ENCODE data around the gene CLSTN2. TPM values are rescaled to one million over a fixed set of nuclear protein-coding genes. Genes with fewer than 3 reads are reported as not detected.

The CLSTN2 gene
- polyA plus RNA-seq, 12 donors = 2.5 to 5.7 (median 3.4) TPM; not detected in 1

DNA sequence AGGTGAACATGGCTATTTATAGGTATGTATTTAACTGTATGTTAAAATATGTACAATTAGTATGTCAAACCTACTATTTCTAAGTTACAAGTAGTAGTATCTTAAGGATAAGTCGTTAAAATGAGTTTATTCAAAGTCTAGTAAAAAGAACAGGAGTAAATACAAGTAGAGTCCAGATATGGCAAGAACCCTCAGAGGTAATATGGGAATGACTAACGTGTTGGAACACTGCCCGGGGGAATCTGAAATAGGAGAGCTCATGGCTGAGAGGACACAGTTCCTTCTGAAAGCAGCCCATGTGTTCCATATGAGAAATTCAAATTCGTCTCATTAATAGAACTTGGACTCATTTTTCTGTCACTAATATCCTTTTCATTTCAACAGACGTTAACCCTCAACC lies 158.8 kb downstream of the CLSTN2 start:
- peak; percentile 87 for DNase-seq

DNA sequence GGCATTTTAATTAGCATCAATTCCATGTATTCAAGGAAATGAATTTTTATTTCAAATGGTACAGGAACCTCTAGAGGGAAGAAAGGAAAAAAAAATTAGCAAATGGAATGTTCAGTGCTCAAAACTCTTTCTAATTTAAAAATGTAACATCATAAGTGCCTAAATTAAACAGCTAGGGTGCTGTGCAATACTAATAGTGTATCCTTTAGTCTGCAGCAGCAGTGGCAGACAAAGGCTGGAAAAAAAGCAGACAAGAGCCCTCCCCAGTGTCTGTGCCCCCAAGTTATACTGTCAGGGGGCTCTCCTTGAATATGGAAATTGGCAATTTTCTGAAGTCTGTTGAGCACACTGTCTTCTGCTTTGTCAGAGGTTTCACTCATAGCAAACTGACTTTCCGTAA lies 159.5 kb downstream of the CLSTN2 start:
- no peak for DNase-seq

DNA sequence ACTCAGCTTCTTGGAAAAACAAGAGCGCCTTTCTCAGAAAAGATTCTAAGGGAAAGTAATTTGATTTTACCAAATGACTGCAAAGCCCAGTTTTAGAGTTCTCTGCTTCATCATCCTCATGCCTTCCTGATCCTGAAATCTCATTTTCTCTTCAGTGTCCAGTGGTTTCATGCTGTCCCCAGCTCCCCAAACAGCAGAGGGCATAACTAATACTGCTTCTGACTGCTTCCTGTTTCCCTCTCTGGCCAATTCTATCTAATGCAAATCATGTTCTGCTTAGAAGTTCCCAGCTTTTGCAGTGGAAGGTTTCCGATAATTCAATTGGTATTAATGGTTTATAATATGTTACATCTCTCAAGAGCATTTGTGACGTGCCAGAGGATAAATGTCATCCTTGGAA lies 161.1 kb downstream of the CLSTN2 start:
- no peak for DNase-seq

DNA sequence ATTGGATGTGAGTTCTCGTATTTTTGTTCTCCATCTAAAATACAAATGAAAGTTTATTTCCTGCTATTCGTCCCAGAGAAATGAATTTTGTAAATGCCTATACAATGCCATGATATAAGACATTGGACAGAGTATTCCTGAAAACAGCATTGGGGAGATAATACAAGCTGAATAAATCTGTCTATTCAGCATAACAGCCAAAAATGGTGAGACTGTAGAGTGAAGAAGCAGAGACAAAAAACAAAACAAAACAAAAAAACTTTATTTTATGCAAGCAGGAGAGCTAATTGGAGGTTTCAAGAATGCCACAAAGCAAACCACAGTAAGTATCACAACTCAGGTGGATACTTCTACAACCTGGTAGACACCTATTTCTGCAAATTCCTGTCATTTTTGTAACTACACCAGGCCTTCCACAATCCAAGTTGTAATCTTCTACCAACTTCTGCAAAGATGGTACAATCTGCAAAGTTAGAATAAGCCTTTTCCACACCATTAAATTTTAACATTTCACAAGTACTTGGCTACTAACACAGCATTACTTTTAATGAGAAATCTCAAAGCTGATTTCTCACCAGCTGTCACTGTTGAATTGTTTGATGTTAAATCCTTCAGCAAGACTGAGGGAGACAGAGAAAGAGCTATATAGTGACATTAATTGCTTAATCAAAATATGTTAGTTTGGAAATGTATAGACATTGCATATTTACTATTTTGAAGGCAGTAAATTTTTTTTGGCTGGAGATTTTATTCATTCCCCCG lies 163.1 kb downstream of the CLSTN2 start:
- DNase-seq = no peak

DNA sequence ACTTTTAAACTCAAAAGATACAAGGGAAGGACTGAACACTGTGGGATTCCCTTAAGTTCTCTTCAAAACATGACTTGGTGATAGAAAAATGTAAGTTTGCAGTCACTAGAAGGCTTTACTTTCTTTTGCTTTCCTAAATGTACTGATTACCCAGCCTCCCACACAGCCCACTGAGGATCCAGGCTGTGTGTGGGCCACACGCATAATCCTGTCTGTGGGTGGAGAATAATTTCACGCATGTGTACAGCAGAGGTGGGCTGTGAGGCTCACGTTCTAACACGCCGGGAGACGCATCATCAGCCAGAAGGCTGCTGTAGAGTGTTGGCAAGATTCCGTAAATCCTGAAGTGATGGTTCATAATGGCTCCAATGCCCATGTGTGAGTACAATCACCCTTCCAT lies 165.5 kb downstream of the CLSTN2 start:
- no peak for DNase-seq

DNA sequence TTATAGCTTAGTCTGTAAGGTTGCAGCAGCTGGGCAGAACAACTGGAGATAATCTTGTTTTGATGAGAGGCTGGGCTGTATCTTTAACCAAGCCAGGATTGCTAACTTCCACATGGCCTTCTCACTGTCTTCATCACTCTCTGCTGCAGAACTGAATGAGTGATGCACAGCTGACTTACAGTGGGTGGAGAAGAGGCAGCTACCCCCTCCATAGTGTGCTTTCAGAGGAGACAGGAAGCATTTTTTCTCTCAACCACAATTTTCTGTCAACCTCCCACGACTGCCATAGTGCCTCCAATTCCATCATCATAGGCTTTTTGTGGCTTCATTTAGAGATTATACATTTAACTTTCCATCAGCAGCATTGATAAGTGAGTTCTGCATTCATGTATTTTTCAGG lies 168.2 kb downstream of the CLSTN2 start:
- DNase-seq = no peak

DNA sequence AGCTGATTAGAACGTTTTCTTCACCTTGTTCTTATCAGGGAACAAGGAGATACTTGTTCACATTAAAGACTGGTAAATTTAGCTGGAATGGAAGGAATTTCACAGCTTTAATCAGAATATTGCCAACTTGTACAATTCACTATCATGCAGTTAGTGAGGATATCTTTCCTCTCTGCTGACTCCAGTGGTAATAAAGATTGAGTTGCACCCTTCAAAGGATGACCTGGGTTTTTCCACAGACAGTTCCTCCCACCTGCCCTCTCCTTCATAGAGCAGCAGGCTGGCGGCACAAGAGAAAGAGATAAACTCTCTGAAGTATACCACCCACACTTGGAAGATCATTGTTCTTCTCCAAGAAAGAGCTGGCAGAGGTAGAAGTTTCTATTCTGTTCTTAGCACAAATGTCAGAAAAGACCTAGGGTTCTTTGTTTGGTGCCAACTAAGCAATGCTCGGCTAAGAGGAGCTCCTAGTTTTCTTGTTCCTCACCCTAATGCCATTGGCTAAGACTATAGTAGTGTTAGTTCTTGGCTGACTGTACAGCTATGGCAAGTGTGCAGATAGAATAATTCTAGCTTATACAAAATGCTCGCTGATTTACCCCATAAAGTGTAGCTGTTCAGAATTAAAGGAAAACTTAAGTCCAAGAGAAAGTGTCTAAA lies 169.1 kb downstream of the CLSTN2 start:
- no peak for DNase-seq

DNA sequence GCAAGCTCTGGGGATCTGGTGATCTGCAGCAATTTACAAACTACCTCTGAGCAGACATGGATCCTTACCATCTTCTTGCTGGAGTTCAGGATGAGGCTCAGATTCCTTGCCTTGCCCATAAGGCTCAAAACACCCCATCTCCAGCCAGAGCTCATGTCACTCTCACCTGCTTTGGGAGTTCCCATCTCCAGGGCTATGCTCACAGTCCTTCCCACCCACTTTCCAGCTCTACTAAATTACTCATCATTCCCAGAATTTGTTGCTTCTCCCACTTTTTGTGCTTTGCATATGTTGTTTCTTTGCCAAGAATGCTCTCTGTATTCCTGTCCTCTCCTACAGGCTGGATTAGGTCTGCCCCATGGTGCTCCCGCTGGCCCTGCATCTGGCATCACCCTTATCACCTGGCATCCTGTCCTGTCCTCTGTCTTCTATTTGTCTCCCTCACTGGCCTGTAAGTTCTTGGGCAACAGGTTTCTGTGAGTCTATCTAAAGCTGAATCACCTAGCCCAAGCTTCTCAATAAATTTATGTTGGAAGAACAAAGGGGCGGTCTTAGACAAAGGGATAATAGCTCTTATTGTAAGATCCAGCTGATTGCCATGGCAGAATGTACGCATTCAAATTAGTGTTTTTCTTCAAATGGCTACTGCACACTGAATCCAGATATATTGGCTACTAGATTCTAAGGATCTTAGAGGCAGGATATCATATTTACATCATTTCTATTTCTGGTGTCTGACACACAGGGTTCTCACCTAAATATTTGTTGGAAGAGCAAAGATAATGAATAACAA lies 179.2 kb downstream of the CLSTN2 start:
- DNase-seq = no peak

DNA sequence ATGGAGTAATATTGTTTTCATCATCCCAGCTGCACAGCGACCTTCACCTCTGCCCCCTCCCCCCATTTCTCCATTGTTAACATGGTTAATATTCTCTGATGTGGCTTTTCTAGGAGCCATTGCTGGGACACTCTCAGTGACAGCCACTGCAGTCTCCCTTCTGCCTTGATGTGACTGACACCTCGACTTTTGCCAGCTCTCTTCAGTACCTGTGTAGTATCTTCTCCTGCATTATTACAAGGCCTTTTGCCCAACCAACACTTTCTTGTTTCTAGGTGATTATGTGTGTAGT lies 179.8 kb downstream of the CLSTN2 start:
- no peak for DNase-seq

DNA sequence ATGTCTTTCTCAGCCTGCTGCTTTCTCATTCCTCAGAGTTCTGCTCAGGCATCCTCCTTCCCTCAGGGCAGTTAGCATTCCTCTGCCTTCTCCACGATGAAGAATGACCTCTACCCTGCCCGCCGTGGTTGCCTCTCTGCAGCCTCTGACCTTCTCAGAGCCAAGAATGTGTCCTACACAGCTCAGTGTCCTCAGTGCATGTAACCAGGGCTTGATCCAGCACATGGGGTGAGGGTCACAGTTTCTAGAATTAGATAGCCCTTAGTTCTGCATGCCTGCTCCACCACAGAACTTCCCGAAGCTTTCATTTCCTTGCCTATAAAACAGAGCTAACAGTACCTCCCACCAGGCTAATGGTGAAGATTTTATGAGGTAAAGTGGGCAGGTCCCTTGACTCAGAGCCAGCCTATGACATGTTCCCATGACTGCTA lies 182.1 kb downstream of the CLSTN2 start:
- no peak for DNase-seq

DNA sequence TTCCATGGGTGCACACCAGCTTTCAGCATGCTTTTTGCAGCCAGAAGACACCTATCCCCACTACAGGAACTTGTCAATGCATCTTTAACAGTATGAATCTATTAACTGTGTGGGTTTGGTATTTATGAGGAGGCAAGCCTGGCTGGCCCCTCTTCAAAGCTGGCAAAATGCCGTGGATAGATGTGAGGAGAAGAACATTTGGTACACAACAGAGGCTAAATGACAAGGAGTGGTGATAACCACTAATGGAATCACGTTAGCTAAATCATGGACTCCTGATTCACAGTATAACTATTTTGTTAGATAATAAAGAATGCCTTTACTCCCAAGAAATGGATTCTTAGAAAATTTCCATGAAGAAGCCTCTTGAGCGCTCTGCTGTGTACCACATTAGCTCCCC lies 187.2 kb downstream of the CLSTN2 start:
- DNase-seq = no peak

DNA sequence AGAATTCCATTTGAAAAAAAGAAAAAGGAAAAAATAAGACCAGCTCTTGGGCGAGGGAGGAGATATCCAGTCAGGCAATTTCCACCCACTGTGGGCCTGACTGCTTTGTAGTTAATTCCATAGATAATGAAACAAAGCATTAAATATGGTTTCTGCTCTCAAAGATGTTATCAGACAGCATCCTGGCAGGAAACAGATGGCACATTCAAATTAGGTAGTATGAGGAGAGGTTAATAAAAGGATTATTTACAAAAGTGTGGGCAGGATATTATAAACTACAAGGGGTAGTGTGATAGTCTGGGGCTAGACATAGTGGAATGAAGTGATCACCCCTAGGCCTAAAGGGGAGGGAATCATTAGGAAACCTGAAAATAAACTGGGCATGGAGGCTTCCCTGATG lies 193.2 kb downstream of the CLSTN2 start:
- no peak for DNase-seq

DNA sequence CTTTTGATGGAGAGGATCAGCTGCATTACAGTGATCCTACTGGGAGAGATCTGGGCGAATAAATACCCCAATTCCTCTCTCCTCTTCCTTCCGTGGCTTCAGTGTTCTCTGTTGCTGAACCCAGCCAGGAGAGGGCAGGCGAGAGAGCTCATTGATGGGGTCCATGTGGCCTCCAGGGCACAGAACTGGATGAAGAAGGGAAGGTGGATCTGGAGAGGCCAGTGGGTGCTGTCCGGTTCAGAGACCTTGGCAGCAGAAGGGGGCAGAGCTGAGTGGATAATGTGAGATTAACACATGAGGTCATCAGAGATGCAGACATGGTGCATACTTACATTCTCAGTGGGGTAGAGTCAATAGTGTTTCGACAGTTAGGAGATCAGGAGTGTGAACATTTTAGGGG lies 193.6 kb downstream of the CLSTN2 start:
- DNase-seq = no peak

DNA sequence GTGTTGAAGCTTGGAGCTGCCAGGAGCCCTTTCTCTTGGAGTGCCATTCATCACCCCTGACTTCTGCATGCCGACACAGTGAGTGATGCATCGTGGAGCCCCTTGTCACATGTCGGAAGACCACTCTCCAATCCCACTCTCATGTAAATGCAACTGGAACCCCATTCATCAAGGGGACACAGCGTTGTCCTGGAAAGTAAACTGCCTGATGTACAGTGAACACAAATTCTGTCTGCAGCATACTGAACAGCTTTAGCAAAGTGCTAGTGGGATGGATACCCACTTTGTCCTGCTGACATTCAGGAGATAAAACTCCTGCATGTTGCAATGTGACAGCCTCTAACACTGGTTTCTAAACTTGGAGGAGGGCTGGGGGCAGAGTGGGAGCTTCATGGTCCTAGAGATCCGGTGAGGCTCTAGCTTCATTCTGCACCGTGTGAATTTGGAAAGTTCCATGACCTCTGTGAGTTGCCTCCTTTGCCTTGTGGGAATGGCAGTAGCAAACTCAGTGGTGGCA lies 194.8 kb downstream of the CLSTN2 start:
- no peak for DNase-seq

DNA sequence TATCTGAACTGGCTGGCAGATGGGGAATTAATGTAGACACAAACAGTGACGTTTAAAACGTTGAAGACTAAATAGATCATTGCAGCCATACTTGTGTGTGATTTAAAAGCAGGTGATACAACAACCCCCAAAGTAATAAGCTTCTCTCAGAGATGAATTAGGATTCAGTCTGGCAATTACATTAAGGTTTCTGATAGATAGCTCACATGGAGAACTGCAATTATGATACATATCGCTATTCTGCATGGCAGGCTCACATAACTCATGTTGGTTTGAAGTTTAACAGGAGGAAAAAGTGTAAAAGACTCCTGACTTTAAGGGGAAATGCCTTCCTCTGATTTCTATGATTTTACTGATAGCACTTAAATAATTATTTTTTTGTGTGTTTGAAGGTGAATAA lies 196.9 kb downstream of the CLSTN2 start:
- DNase-seq = no peak

DNA sequence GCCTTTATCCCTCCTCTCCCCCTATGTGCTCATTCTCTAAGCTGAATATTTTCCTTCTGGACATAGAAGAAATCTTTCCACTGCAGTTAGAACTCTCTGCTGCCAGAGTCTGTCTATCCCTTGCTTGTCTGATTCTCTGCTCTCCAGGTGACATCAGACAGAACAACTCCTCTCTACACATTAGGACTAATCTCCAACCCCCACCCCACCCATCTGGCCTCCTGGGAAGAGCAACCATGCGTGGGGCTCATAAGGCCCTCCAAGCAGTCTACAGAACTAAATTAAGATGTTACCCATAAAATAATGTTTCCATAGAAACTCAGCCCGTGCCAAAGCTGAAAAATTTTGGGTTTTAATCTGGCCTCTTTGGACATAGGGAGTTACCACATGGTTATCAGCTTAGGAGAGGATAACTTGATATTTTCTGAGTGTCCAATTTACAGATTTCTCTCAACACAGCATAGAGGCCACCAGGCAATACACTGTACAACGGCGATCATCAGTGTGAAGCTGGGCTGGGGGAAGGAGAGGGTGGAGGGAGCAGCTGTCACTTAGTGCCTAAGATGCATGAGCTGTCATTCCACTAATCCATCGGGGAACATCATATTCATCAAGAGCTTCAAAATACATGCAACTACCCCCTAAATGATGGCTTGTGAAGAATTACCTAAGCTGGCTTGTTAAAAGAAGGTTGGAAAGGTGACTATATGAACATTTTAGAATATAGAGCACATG lies 199.4 kb downstream of the CLSTN2 start:
- DNase-seq = no peak

DNA sequence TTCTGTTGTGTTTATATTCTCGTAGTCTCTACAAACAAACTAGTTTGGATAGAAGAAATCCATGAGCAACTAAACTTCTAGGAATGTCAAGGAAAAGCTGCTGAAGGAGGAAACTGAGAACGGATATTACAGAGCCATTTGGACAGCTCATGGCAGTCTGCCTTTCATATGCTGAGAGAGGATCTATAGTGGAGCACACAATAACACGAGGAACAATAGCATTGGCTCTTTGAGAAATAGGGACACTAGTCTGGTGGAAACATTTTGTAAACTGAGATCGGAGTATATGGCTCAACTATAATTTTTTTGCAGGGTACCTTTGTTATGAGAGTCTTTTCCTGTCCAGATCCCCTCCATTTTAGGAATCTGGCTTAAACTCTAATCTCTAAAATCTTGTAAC lies 200.5 kb downstream of the CLSTN2 start:
- no peak for DNase-seq

DNA sequence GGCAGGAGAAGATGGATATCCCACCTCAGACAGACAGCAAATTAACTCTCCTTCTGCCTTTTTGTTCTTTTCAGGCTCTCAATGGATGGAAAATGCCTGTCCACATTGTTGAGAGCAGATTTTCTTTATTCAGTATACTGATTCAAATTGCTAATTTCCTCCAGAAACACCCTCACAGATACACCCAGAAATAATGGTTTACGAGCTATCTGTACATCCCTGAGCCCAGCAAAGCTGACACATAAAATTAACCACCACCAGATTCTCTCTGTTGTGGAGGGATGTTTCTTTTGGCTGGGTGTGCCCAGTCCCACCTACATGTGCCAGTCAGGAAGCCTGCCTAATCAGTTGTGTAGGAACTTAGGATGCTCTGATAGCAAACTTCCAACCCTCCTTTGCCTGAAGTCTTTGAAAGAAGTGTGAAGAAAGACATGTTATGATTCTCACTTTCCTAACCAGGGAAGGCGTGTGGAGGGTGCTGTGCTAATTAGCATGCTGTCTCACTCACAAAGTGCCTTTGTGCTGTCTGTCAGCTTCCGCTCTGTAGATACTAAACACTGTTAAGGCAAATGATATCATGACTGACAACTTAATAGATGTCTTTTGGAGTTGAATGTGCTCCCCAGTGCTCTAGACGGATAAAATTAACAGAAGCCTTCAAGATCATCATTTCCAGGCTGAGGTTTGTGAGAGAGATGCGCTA lies 208.5 kb downstream of the CLSTN2 start:
- DNase-seq = no peak

DNA sequence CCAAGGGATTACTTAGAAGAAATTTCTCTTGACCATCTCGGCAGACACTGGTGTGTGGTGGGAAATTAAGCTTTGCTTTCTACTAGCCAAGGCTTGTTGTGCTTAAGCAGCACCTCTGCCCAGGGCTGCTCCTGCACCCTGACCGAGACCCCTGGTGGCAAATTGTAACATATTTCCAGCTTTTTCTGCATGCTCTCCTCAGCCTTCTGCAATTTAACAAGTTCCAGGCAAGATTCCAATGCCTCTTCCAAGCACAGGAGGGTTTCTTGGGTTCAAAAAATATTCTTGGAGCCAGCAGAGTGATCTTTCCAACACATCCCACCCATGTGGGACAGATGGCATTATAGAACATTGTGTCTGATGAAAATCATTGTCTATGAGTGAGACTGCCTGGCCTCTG lies 210.5 kb downstream of the CLSTN2 start:
- DNase-seq = no peak

DNA sequence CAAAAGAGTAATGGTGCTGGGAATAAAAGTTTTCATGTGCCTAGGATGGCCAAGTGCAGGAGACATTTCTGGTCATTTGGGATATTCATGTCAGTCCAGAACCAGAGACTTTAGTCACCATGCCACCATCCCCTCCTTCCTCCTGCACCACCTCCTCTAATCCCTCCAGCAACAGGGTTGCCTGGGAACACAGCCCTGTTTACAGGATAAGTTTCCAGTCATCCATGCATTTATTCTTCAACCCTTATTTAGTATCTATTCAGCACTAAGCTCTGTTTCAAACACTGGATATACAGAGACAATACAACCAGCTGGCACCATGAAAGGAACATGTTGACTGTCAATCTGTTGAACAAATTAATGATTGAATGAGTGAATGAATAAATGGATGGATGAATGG lies 211.7 kb downstream of the CLSTN2 start:
- no peak for DNase-seq

DNA sequence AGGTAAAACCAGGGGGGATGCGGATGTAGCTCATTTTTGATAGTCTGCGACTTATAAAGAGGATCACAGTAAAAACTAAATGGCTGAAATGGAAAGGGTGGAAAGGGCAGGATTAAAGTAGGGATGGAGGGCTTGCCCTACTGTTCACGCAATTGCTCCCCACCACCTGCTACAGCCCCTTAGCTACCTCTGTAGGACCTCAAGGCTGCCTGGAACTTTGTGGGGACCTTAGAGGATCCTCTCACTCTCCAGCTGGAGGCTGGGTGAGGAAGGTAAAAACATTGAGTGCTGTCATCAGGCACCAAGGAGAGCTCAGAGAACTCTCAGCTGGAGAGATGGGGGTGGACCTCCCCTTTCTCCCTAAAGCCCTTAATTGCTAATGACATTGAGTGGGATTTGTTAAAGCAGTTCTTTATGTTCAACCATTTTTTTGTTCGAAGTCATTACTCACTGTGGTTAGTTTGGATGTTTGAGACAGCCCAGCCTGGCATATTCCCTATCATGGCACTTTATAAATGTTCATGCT lies 213.0 kb downstream of the CLSTN2 start:
- DNase-seq = no peak

All from muscle of arm (tissue), 12 donors.